Gastrocnemius medialis (tissue), 4 donors: Measurements from ENCODE around the gene GAP43.

Source experiments
- POLR2A ChIP-seq, 2 donors: fragments of 450-650 bp; IDR thresholded peaks; one replicate each; pipeline ENCODE4 v1.6.1; 2017; ENCODE audit warnings: antibody characterized with exemption in 2 of 2, mild to moderate bottlenecking in 2 of 2, moderate library complexity in 2 of 2
- TF ChIP-seq, protein P1 (sequence below), 5 experiments: fragments of 450-650 bp in 3 of 5; fragments of 200-600 bp in 2 of 5; sonication (generic) in 2 of 5; IDR thresholded peaks in 4 of 5; conservative IDR thresholded peaks in 1 of 5; 1 replicate in 4 of 5; 2 replicates in 1 of 5; pipeline ENCODE4 v1.5.1; 2016 to 2019; ENCODE audit warnings: antibody characterized with exemption in 5 of 5, mild to moderate bottlenecking in 3 of 5, moderate library complexity in 3 of 5

DNA sequence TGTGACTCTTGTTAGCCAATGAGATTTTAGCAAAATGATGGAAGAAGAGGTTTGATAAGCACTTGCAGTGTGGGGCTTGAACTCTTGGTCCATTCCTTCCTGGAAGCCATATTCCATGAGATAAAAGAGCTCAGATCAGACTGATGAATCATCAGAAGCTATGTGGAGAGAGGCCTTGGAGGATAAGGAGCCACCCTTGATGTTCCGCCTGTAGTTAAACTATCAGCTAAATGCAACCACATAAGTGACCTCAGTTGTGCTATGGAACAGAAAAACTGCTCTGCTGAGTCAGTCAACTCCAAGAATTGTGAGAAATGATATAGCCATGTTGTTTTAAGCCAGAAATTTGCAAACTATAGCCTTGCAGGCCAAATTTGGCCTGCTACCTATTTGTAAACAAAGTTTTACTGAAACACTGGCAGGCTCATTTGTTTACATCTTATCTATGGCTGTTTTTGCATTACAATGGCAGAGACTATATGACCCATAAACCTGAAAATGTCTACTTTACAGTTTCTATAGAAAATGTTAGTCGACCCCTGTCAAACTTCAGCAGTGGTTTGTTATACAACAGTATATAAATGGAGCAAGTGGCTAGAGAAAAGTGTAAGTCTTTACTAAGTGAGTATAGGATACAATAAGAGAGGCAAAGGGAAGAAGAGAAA, 27.6 kb upstream of the GAP43 start:
- TF ChIP-seq, protein P1, sequence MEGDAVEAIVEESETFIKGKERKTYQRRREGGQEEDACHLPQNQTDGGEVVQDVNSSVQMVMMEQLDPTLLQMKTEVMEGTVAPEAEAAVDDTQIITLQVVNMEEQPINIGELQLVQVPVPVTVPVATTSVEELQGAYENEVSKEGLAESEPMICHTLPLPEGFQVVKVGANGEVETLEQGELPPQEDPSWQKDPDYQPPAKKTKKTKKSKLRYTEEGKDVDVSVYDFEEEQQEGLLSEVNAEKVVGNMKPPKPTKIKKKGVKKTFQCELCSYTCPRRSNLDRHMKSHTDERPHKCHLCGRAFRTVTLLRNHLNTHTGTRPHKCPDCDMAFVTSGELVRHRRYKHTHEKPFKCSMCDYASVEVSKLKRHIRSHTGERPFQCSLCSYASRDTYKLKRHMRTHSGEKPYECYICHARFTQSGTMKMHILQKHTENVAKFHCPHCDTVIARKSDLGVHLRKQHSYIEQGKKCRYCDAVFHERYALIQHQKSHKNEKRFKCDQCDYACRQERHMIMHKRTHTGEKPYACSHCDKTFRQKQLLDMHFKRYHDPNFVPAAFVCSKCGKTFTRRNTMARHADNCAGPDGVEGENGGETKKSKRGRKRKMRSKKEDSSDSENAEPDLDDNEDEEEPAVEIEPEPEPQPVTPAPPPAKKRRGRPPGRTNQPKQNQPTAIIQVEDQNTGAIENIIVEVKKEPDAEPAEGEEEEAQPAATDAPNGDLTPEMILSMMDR (IDR thresholded peaks at IDR 0.05 in 4 of 5, conservative IDR thresholded peaks at IDR 0.05 in 1 of 5) = no peak
- TF ChIP-seq POLR2A (IDR thresholded peaks at IDR 0.05) = no peak
